Neural progenitor cell (in vitro differentiated cells): Measurements from ENCODE around the gene GLRA1.

Source experiments
- EZH2 ChIP-seq: fragments of 200-600 bp; sonication (generic); IDR thresholded peaks from 2 replicates; pipeline ENCODE4 v1.6.1; 2017; ENCODE audit warnings: antibody characterized with exemption, mild to moderate bottlenecking, moderate library complexity
- TF ChIP-seq, protein P1 (sequence below): fragments of 200-600 bp; sonication (generic); IDR thresholded peaks from 2 replicates; pipeline ENCODE4 v1.5.1; 2017; ENCODE audit warnings: antibody characterized with exemption, mild to moderate bottlenecking

DNA sequence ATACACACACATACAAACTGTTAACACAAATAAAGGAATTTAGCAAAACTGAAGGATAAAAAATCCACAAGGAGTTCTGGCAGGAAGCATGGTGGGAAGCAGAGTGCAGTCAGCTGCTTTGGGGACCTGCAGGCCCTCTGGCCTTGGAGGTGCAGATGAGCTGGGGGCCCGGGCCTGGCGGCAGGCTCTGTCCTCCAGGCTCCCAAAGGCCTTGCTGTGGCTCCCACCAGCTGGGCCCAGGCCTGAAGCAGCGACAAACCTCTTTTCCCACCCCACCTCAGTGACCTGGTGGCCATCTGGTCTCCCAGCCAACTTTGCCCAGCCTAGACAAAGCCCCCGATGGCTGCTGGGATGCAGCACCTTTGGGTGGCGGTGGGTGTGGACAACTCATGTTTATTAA lies 67.8 kb downstream of the GLRA1 start:
- TF ChIP-seq, protein P1, sequence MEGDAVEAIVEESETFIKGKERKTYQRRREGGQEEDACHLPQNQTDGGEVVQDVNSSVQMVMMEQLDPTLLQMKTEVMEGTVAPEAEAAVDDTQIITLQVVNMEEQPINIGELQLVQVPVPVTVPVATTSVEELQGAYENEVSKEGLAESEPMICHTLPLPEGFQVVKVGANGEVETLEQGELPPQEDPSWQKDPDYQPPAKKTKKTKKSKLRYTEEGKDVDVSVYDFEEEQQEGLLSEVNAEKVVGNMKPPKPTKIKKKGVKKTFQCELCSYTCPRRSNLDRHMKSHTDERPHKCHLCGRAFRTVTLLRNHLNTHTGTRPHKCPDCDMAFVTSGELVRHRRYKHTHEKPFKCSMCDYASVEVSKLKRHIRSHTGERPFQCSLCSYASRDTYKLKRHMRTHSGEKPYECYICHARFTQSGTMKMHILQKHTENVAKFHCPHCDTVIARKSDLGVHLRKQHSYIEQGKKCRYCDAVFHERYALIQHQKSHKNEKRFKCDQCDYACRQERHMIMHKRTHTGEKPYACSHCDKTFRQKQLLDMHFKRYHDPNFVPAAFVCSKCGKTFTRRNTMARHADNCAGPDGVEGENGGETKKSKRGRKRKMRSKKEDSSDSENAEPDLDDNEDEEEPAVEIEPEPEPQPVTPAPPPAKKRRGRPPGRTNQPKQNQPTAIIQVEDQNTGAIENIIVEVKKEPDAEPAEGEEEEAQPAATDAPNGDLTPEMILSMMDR, result no peak
- no peak for TF ChIP-seq EZH2
